OCI-LY7 (cell line): ENCODE data around the gene IL2RA.

Experiments used
- EZH2phosphoT487 ChIP-seq: fragments of 200-600 bp; sonication (generic); IDR thresholded peaks from 2 replicates; pipeline ENCODE4 v1.6.1; 2018; ENCODE audit warnings: low read depth, borderline replicate concordance, mild to moderate bottlenecking, mixed run types, antibody characterized with exemption, low read length, moderate library complexity, mixed read lengths
- TF ChIP-seq, protein P1 (sequence below): fragments of 200-600 bp; sonication (generic); conservative IDR thresholded peaks from 2 replicates; pipeline ENCODE4 v1.5.1; 2014; ENCODE audit warnings: mild to moderate bottlenecking, antibody characterized with exemption, low read length, moderate library complexity, mixed read lengths

DNA sequence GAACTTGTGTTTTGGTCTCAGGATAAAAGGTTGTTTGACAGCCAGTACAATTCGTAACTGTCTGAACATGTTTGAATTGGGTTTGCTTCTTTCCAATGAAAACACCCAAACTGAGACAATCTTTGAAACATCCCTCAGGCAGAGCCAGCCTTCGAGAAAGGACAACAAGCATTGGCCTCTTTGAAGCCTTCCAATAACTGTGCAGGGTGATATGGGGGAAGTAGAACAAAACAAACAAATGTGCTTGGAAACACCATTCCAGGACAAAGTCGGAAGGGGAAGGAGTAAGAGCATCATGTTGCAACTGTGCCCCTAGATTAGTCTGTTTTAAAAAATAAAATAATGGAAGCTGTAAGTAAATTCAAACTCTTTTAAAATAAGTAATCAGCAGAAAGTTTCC is 39.5 kb downstream of the IL2RA start:
- TF ChIP-seq, protein P1, sequence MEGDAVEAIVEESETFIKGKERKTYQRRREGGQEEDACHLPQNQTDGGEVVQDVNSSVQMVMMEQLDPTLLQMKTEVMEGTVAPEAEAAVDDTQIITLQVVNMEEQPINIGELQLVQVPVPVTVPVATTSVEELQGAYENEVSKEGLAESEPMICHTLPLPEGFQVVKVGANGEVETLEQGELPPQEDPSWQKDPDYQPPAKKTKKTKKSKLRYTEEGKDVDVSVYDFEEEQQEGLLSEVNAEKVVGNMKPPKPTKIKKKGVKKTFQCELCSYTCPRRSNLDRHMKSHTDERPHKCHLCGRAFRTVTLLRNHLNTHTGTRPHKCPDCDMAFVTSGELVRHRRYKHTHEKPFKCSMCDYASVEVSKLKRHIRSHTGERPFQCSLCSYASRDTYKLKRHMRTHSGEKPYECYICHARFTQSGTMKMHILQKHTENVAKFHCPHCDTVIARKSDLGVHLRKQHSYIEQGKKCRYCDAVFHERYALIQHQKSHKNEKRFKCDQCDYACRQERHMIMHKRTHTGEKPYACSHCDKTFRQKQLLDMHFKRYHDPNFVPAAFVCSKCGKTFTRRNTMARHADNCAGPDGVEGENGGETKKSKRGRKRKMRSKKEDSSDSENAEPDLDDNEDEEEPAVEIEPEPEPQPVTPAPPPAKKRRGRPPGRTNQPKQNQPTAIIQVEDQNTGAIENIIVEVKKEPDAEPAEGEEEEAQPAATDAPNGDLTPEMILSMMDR = no peak
- TF ChIP-seq EZH2phosphoT487 = no peak
